ENCODE results near the gene CNTD1.
"Not testable (repeated sequence)": the region's sequence is repeated elsewhere in the genome, so short reads cannot be mapped to it uniquely, and the experiment has no call there.

The CNTD1 gene

GRCh38 chr17:42798383-42799380 lies at the start of gene CNTD1, which contains the start of gene COA3:
CNTD1 (plus strand) TSS chr17:42798861; CDS start chr17:42799068, 207 bp downstream.
COA3 (minus strand) TSS chr17:42798704; CDS start chr17:42798681, 23 bp downstream.
- DNase-seq (ENCODE audit: low spot score) = peak; percentile 72

- peak; percentile 42 for DNase-seq (ENCODE audit: low spot score)
Observed at GRCh38 chr17:42748908-42749798, 49.5 kb upstream of the CNTD1 start.

- DNase-seq (ENCODE audit: low spot score) = no peak
Observed at GRCh38 chr17:42750739-42751344, 47.8 kb upstream of the CNTD1 start.

GRCh38 chr17:42751628-42752027 lies 47.0 kb upstream of the CNTD1 start:
- DNase-seq (ENCODE audit: low spot score) = no peak

- DNase-seq (ENCODE audit: low spot score) = no peak
Observed at GRCh38 chr17:42754782-42755181, 43.9 kb upstream of the CNTD1 start.

- no peak for DNase-seq (ENCODE audit: low spot score)
Observed at GRCh38 chr17:42759982-42760651, 38.5 kb upstream of the CNTD1 start.

GRCh38 chr17:42760652-42761581 lies 37.7 kb upstream of the CNTD1 start, which contains the start of gene RAMP2:
RAMP2 (plus strand) TSS chr17:42761227; CDS start chr17:42761262, 35 bp downstream.
- no peak for DNase-seq (ENCODE audit: low spot score)

- DNase-seq (ENCODE audit: low spot score) = no peak
Observed at GRCh38 chr17:42761638-42762037, 37.0 kb upstream of the CNTD1 start.

- DNase-seq (ENCODE audit: low spot score) = no peak
Observed at GRCh38 chr17:42766124-42766523, 32.5 kb upstream of the CNTD1 start.

- no peak for DNase-seq (ENCODE audit: low spot score)
Observed at GRCh38 chr17:42767512-42767911, 31.1 kb upstream of the CNTD1 start.

GRCh38 chr17:42768006-42768405 lies 30.7 kb upstream of the CNTD1 start:
- not testable (repeated sequence) for DNase-seq (ENCODE audit: low spot score)

GRCh38 chr17:42769964-42770363 lies 28.7 kb upstream of the CNTD1 start:
- DNase-seq (ENCODE audit: low spot score) = not testable (repeated sequence)

- DNase-seq (ENCODE audit: low spot score) = no peak
Observed at GRCh38 chr17:42772945-42773289, 25.7 kb upstream of the CNTD1 start.

- DNase-seq (ENCODE audit: low spot score) = peak; percentile 83
Observed at GRCh38 chr17:42773290-42774035, 25.2 kb upstream of the CNTD1 start, which contains the start of gene VPS25. VPS25 (plus strand) TSS chr17:42773449; CDS start chr17:42773476, 27 bp downstream.

- DNase-seq (ENCODE audit: low spot score) = no peak
Observed at GRCh38 chr17:42774066-42774745, 24.5 kb upstream of the CNTD1 start.

- DNase-seq (ENCODE audit: low spot score) = no peak
Observed at GRCh38 chr17:42775534-42776098, 23.0 kb upstream of the CNTD1 start.

- DNase-seq (ENCODE audit: low spot score) = no peak
Observed at GRCh38 chr17:42778570-42778969, 20.1 kb upstream of the CNTD1 start.

- no peak for DNase-seq (ENCODE audit: low spot score)
Observed at GRCh38 chr17:42779304-42779935, 19.2 kb upstream of the CNTD1 start.
